ENCODE measurements around the gene ART5. TPM values are rescaled to one million over a fixed set of nuclear protein-coding genes. Genes with fewer than 3 reads are reported as not detected.

ART5 gene
- total and polyA plus RNA-seq, 9 of the 15 experiments (the other 6 are each of a cell fraction or from before 2014, with no cell fraction given): 0.08 to 0.59 (median 0.33) TPM

- TF ChIP-seq MITF (IDR thresholded peaks at IDR 0.05) (no peak), ATF4 (CRISPR knock-in tag; IDR thresholded peaks at IDR 0.05) (peak; percentile 23; the same call in 1 of the 2 replicates), XRCC5 (IDR thresholded peaks at IDR 0.05; ENCODE audit: low read depth, low read length) (no peak), PTBP1 (IDR thresholded peaks at IDR 0.05; ENCODE audit: low read depth, low read length) (no peak), TSC22D4 (tag; IDR thresholded peaks at IDR 0.05) (no peak), BRF1 (IDR thresholded peaks at IDR 0.05; ENCODE audit: borderline replicate concordance, extremely low read depth, insufficient read length) (no peak), ZNF197 (CRISPR knock-in tag; IDR thresholded peaks at IDR 0.05; ENCODE audit: low read depth) (no peak), ZNF280A (IDR thresholded peaks at IDR 0.05; ENCODE audit: low read depth, partially characterized antibody) (no peak), SMARCB1 (IDR thresholded peaks at IDR 0.05; ENCODE audit: insufficient read length, low read depth) (no peak), MCM3 (IDR thresholded peaks at IDR 0.05) (no peak), SMAD3 (CRISPR knock-in tag; conservative IDR thresholded peaks at IDR 0.05) (no peak), VEZF1 (CRISPR knock-in tag; IDR thresholded peaks at IDR 0.05) (peak; percentile 83), RBM15 (IDR thresholded peaks at IDR 0.05; ENCODE audit: insufficient read depth, low read length) (no peak)
- TF ChIP-seq, protein P1, sequence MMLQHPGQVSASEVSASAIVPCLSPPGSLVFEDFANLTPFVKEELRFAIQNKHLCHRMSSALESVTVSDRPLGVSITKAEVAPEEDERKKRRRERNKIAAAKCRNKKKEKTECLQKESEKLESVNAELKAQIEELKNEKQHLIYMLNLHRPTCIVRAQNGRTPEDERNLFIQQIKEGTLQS (IDR thresholded peaks at IDR 0.05): no peak
- TF ChIP-seq, protein P1 (CRISPR knock-in tag; conservative IDR thresholded peaks at IDR 0.05): no peak
- TF ChIP-seq, protein P2, sequence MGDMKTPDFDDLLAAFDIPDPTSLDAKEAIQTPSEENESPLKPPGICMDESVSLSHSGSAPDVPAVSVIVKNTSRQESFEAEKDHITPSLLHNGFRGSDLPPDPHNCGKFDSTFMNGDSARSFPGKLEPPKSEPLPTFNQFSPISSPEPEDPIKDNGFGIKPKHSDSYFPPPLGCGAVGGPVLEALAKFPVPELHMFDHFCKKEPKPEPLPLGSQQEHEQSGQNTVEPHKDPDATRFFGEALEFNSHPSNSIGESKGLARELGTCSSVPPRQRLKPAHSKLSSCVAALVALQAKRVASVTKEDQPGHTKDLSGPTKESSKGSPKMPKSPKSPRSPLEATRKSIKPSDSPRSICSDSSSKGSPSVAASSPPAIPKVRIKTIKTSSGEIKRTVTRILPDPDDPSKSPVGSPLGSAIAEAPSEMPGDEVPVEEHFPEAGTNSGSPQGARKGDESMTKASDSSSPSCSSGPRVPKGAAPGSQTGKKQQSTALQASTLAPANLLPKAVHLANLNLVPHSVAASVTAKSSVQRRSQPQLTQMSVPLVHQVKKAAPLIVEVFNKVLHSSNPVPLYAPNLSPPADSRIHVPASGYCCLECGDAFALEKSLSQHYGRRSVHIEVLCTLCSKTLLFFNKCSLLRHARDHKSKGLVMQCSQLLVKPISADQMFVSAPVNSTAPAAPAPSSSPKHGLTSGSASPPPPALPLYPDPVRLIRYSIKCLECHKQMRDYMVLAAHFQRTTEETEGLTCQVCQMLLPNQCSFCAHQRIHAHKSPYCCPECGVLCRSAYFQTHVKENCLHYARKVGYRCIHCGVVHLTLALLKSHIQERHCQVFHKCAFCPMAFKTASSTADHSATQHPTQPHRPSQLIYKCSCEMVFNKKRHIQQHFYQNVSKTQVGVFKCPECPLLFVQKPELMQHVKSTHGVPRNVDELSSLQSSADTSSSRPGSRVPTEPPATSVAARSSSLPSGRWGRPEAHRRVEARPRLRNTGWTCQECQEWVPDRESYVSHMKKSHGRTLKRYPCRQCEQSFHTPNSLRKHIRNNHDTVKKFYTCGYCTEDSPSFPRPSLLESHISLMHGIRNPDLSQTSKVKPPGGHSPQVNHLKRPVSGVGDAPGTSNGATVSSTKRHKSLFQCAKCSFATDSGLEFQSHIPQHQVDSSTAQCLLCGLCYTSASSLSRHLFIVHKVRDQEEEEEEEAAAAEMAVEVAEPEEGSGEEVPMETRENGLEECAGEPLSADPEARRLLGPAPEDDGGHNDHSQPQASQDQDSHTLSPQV (IDR thresholded peaks at IDR 0.05): no peak
These were observed 519 bp upstream of the ART5 start (continued) for GRCh38 chr11:3642071-3642951.
